ENCODE results near the gene HOXA6. TPM values are rescaled to one million over a fixed set of nuclear protein-coding genes. Genes with fewer than 3 reads are reported as not detected.

Gene HOXA6
- total RNA-seq, 1 donor from 2014 or later = not detected

DNA sequence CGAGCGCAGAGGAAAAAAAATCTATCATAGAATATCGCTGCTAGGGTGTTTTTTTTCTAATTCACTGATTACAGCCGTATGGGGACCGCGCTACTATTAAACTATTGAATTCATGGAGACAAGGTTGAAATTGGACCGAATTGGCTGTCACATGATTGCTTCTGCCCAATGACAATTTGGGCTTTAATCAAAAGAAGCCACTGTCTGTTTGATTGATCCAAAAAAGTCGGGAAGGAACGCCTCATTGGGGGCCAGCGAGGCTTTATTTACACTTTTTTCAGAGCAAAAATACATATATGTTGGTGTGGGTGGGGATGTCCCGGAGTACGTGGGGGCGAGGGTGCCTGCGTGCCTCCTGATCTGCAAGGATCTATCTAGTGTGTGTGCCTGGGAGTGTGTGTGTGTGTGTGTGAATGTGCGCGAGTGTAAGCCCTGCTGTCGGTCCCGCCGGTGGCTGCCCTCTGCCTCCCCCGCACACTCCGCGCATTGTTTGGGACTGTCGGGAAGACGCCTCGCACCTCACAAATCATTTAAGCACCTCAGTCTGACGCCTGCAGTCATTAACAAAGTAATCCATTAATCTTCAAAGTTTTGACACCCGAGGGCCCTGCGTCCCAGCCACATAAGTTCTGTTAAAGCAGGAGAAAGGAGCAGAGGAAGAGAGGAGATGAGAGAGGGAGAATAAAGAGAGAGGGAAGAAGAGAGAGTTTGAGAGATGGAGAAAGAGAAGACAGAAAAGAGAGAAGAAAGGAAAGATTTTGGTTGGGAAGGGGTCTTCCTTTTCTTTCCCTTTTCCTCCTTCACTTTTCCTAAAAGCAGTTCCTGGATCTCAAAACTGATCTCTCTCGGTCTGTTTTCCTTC lies 44.8 kb downstream of the HOXA6 start, which contains the start of gene HOXA2:
Gene HOXA2 (minus strand): TSS at position 103 of the 862 bp plus-strand sequence. CDS start 183 bp downstream, outside the sequence.
- FAIRE-seq = no peak
- DNase-seq (ENCODE audit: low spot score in 2 of 2) = no peak

DNA sequence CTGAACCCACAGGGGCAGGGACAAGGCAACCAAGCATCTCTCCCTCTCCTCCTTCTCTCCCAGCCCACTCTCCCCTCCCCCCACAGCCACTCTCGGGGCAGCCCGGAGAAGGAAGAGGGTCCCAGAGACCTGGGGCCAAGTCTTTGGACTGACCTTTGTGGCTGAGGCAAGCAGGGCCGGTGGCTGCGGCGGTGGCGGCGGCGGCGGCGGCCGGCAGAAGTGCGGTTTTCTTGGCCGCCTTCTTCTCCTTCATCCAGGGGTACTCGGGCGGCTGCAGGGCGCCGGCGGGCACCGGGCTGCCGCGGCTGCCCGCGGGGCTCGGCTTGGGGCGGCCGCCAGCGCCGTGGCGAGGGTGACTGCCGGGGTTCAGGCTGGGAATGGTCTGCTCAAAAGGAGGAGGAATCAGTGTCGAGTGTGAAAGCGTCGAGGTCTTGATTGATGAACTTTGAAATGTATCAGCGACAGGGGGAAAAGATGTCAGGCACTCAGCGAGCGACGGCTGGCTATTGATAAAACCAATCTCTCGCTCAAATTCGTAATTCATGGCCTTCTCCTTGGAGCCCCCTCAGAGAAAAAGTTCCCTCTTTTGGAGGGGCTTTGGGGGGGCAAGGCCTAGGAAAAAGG lies 45.5 kb downstream of the HOXA6 start:
- FAIRE-seq (no peak), DNase-seq (ENCODE audit: low spot score in 2 of 2) (no peak)

DNA sequence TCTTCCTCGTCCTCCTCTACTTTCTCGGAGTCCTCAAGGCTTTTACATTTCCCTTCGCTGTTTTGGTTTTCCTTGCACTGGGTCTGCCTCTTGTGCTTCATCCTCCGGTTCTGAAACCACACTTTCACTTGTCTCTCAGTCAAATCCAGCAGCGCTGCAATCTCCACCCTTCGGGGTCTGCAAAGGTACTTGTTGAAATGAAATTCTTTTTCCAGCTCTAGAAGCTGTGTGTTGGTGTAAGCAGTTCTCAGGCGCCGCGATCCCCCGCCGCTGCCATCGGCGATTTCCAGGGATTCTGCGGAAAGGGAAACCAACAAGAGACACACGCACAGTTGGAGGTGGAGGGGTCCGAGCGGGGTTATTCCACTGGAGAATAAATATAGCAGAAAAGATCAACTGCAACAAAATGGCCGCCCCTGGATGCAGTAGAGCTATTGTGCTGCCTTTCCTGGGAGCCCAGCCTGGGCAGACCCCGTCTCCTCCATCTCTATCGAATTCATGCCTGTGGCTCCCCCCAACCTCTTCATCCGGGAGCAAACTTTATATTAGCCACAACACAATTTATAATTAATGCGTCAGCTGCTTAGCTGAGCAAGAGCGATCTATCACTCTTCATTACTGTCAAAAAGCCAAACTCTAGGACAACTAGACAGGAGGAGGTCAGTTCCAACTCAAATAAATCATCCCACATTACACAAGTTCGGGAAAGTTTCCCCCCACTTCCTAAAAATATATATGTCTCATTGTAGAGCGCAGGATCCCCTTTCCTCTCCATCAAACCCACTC lies 46.2 kb downstream of the HOXA6 start:
- DNase-seq (ENCODE audit: low spot score in 2 of 2) = no peak
- FAIRE-seq = no peak

DNA sequence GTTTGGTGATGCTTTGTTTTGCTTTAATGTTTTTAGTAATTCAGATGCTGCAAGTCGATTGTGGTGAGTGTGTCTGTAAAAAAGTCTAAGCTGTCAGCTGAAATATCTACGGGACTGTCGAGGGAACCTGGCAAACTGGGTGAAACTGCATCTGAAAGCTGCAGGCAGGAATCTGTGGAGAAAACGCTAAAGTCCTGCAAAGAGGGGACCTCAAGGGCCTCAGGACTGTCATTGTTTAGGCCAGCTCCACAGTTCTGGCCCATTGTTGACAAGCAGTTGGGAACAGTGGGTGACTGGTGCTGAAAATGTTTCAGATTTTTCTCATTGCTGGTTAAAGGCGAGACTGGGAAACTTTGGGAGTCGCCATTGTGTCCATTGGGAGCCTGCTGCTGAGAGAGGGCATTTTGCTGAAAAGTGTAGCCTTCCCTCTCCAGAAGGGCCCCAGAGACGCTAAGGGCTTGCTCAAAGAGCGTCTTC lies 46.8 kb downstream of the HOXA6 start:
- FAIRE-seq = no peak
- no peak for DNase-seq (ENCODE audit: low spot score in 2 of 2)

DNA sequence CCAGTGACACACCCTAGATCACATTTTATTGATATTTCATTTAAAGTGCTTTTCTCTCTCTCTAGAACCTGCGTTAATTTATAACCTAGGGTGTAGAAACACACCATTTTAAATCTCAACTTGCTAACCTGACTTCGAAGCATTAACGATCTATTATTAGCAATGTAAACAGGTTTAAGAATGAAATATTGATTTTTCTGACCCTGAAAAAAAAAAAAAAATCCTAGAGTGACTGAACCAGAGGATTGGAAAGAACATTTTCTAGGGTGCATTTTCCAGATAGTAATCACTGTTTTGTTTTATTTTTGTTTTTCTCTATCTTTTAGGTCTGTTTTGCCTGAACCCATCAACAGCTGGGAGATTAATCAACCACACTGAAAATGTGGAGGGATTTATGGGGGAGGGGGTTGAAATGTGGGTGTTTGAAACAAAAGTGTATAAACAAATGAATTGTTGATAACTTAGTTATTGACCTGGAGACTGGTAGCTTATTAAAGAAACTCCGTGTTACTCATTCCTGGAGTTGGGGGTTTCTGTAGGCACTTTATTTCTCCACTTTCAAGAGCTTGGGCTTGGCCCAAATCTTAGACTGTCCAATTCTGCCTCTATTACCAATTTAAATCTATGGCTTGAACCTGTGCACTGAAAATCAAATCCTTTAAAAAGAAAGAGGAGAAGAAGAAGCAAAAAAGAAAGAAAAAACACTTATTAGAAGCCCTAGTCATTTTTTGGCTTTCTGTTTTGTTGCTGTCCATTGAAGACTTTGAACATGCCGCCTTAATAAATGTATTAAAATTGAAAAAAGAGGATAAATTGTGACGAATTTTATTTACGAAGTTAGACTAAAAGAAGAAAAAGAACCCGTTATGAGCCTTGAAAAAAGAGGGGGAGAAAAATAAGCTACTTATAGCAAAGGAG lies 47.9 kb downstream of the HOXA6 start:
- FAIRE-seq = no peak
- DNase-seq (ENCODE audit: low spot score in 2 of 2) = no peak

DNA sequence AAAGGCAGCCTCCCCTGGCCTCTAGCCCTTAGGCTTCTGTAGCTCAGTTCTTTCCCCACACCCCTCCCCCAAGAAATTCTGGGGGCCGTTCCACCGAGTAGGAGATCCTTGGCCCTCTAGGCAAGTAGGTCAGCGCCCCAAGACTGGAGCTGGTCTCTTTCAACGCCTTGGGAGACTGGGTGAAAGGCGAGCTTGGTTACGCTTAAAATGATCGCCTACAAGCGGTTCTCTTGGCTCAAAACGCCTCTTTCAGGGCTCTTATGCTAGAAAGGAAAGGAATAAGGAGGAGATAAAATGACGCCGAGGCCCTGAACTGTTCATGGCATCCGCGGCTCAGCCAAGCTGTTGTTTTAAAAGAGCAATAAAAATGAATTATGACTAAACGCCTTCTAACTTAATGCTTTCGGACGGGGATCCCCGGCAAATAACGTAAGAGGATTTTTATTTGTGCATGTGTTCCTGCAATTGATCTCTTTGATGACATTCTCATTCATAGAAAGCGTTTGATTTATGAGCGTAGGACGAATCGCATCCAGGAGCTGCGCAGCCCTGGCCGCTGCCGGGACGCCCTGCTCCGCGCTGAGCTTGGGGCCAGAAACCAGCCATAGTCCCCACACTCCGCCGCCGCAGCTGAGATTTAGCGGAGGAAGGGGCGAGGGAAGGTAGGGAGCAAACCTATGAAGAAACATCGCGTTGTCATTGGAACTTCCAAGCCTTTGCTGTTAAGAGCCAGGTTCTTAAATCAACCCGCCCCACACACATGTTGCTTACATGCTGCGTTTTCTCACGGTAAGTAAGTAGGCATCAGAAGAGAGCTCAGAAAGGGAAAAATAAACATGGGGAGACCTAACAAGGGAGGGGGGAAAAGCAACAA lies 48.8 kb downstream of the HOXA6 start:
- FAIRE-seq (no peak), DNase-seq (ENCODE audit: low spot score in 2 of 2) (no peak)

DNA sequence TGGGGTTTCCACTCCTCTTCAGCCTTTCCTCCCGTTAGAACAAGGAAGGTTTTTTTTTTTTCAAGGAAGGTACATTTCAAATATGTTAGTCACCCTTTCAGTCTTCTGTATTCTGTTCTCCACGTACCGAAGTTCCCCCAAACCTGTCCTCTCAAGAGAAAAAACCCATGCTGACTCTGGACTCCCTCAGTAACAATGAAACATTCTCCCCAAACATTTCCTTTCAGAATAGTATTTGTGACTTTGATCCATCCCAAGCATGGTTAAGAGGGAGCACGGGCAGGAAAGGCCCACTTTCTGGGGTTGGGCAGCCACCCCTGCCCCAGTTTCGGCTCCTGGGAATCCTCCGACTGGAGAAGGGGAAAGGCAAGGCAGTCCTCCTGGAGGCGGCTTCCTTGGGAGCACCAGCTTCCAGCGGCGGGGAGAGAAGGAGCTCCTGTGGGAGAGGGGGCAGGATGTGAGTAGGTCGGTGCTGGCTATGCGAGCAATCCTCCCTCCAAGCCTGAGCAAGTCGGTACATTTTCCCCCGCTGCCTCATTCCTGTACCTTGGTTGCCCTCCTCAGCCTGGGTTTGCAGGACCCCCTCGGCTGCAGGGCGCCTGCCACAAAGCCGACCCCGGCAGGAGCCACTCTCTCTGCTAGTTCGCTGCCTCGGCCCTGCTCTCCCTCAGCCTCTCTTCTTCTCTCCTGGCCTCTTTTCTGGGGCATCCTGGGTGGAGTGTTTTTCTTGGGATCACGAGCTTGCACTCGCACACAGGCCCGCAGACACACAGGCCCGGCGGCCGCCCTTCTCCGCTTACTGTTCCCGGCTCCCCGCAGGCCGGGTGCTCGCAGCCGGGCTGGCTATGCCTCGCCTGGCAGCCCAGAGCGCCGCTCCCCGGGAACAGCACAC lies 49.6 kb downstream of the HOXA6 start:
- DNase-seq (ENCODE audit: low spot score in 2 of 2) (peak in 1 of 2 donors; percentile 21), FAIRE-seq (no peak)

DNA sequence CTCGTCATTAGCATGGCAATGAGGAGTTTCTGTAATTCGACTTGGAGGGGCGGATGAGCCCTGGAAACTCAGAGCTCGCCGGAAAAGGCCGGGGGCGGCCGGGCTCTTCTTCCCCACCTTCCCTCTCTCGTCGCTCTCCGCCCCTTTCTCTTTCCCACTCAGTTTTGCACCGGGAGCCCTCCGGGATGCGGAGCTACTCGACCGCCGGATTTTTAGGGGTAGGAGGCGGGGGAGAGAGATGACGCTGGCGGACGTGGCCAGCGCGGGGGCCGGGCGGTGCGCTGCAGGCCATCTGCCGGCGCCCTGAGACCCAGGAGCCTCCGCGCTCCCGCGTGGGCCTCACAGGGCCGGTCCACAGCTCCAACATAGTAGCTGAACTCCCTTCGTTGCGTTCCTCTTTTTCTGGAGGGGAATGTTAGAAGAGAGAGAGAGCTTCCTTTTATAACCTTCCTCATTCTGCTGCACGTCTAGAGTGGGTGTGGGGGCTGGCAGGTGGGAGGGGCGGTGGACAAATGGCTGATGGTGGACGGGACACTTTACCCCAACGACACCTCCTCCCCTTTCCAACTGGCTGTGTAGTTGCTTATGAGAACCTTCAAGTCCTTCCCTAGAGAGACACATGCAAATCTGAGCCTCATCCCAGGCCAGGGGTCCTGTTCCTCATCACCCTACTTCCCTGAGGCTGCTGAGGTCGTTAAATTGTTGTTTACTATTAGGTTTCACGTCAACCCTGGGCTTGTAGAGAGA lies 50.6 kb downstream of the HOXA6 start:
- DNase-seq (ENCODE audit: low spot score in 2 of 2) (peak in 1 of 2 donors; percentile 30), FAIRE-seq (no peak)

DNA sequence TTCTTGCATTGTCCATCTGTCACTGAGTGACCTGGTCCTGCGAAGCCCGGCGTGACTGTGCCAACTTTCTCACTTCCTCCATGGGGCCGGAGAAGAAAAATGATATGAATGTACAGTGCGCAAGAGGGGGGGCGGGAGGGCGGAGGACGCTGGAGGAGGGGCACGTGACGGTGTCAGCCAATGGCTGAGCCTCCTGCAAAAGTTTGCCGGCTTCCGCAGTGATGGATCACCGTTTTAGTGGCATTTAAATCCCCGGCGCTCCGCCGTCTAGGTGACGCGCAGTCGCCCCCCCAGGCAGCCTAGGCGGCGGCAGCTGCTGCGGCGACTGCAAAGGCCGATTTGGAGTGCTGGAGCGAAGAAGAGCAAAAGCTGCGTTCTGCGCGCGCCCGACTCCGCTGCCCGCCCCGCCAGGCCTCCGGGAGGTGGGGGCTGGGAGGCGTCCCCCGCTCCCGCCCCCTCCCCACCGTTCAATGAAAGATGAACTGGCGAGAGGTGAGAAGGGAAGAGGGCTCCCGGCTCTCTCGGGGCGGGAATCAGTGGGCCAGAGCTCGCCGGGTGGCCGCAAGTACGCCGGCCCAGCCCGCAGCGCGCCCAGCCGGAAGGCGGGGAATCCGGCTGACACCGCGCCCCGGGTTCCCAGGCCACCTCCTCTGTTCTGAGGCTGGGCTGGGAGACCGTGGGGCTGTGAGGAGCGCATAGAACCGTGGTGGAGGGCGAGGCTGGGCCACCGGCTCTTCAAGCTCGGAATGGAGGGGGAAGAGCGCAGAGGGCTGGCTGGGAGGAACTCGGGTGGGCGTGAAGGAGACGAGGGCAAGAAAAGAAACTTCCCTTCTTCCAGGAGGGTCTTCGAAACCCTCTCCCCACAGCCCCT lies 51.4 kb downstream of the HOXA6 start, which contains the start of gene HOXA1:
Gene HOXA1 (minus strand): TSS at position 104 of the 871 bp plus-strand sequence. CDS start 88 bp downstream, at position 16.
- no peak for FAIRE-seq
- peak; percentile 28 to 56 for DNase-seq (ENCODE audit: low spot score in 2 of 2)

Small RNA genes lying within 50 kb of the gene (small RNA-seq; reads per million reads assigned to genes)
- gene AC004080.5 = not detected
- not detected for gene RF01977
- not detected for gene RF02140
- gene RF02141 = not detected

Other genes starting within 250 kb of the HOXA6 start
- gene HOXA1, start 51.8 kb downstream of the HOXA6 start, total RNA-seq = not detected
- gene HOXA2, start 45.1 kb downstream of the HOXA6 start, total RNA-seq = not detected
- gene HOXA4, start 17.0 kb downstream of the HOXA6 start, total RNA-seq = not detected
- not detected for gene HOXA5, start 4.1 kb downstream of the HOXA6 start, total RNA-seq
- not detected for gene HOXA3, start 4.8 kb upstream of the HOXA6 start, total RNA-seq
- not detected for gene HOXA7, start 8.9 kb upstream of the HOXA6 start, total RNA-seq
- gene HOXA9, start 17.8 kb upstream of the HOXA6 start, total RNA-seq = not detected
- gene HOXA10, start 26.5 kb upstream of the HOXA6 start, total RNA-seq = not detected
- not detected for gene HOXA11, start 37.5 kb upstream of the HOXA6 start, total RNA-seq
- gene HOXA13, start 52.3 kb upstream of the HOXA6 start, total RNA-seq = not detected
- gene EVX1, start 95.0 kb upstream of the HOXA6 start, total RNA-seq = not detected

All from frontal cortex (tissue), 4 donors.